ENCODE results near the gene RIOX2.
"Not testable (repeated sequence)": the region's sequence is repeated elsewhere in the genome, so short reads cannot be mapped to it uniquely, and the experiment has no call there.

DNA sequence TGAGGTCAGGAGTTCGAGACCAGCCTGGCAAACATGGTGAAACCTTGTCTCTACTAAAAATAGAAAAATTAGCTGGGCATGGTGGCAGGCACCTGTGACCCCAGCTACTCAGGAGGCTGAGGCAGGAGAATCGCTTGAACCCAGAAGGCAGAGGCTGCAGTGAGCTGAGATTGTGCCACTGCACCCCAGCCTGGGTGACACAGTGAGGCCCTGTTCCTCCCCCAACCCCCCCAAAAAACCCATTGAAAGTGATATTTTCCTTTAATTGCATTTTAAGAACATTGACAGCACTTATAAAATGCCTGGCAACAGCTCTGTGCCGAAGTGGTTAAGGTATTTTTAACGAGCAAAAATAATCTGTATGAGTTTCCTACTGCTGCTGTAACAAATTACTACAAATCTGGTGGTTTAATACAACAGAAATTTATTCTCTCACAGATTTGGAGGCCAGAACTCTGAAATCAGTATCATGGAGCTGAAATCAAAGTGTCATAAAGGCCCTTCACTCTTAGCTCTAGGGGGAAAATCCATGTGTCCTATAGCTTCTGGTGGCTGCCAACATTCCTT, 38.7 kb upstream of the RIOX2 start:
- TF ChIP-seq, protein P1, sequence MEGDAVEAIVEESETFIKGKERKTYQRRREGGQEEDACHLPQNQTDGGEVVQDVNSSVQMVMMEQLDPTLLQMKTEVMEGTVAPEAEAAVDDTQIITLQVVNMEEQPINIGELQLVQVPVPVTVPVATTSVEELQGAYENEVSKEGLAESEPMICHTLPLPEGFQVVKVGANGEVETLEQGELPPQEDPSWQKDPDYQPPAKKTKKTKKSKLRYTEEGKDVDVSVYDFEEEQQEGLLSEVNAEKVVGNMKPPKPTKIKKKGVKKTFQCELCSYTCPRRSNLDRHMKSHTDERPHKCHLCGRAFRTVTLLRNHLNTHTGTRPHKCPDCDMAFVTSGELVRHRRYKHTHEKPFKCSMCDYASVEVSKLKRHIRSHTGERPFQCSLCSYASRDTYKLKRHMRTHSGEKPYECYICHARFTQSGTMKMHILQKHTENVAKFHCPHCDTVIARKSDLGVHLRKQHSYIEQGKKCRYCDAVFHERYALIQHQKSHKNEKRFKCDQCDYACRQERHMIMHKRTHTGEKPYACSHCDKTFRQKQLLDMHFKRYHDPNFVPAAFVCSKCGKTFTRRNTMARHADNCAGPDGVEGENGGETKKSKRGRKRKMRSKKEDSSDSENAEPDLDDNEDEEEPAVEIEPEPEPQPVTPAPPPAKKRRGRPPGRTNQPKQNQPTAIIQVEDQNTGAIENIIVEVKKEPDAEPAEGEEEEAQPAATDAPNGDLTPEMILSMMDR (IDR thresholded peaks at IDR 0.05), result not testable (repeated sequence)
- TF ChIP-seq POLR2AphosphoS5, EP300 (IDR thresholded peaks at IDR 0.05): not testable (repeated sequence)

Measured in gastroesophageal sphincter (tissue), 3 donors.